LNCaP clone FGC (cell line): ENCODE measurements around the gene CPED1.

Experiments used
- DNase-seq: peaks from one replicate; pipeline ENCODE4 v3.0.0-alpha.2; 2011; ENCODE audit warnings: low read depth
- H3K4me3 ChIP-seq: 2 replicates; pipeline ENCODE4 v1.5.1; 2011; ENCODE audit warnings: mild to moderate bottlenecking, low read depth, low read length, control low read depth
- CTCF ChIP-seq: IDR thresholded peaks from 2 replicates; pipeline ENCODE4 v1.5.1; 2012; ENCODE audit warnings: mild to moderate bottlenecking; ENCODE audit not compliant: control insufficient read depth, insufficient read depth; ENCODE audit errors: extremely low read depth

Gene CPED1

GRCh38 chr7:121041516-121042148 is 53.1 kb downstream of the CPED1 start:
- H3K4me3 ChIP-seq: no peak overlapping the region
- peak; percentile 77 for DNase-seq
- no peak for TF ChIP-seq CTCF

- DNase-seq: no peak
- no peak overlapping the region for H3K4me3 ChIP-seq
- TF ChIP-seq CTCF: no peak
These were observed 53.7 kb downstream of the CPED1 start for GRCh38 chr7:121042195-121042594.

- TF ChIP-seq CTCF: no peak
- DNase-seq: no peak
- no peak overlapping the region for H3K4me3 ChIP-seq
These were observed 54.4 kb downstream of the CPED1 start for GRCh38 chr7:121042899-121043298.

GRCh38 chr7:121043314-121044234 is 55.1 kb downstream of the CPED1 start:
- TF ChIP-seq CTCF: no peak
- no peak for DNase-seq

GRCh38 chr7:121045090-121045489 is 56.6 kb downstream of the CPED1 start:
- H3K4me3 ChIP-seq: no peak overlapping the region
- no peak for DNase-seq
- TF ChIP-seq CTCF: no peak

More at GRCh38 chr7:121043314-121044234, 55.1 kb downstream of the CPED1 start:
- no peak overlapping the region for H3K4me3 ChIP-seq

GRCh38 chr7:121046009-121046408 is 57.5 kb downstream of the CPED1 start:
- no peak for TF ChIP-seq CTCF
- no peak for DNase-seq
- H3K4me3 ChIP-seq: no peak overlapping the region
